Measurements from ENCODE around the gene APAF1. TPM values are rescaled to one million over a fixed set of nuclear protein-coding genes. Genes with fewer than 3 reads are reported as not detected.

APAF1 gene
- total and polyA plus RNA-seq, 2 donors (not counting 3 experiments of a cell fraction or from before 2014, with no cell fraction given): 7.2 to 35.2 TPM

DNA sequence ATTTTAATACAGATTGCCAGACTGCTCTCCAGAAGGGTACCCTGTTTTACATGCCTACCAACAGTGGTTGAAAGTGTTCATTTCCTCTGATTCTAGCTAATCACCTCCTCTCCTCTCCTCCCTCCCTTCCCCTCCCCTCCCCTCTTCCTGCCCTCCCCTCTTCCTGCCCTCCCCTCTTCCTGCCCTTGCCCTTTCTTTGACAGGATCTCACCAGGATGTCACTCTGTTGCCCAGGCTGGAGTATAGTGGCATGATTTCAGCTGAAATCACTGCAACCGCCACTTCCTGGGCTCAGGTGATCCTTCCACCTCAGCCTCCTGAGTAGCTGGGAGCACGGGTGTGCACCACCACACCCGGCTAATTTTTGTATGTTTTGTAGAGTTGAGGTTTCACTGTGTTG lies 24.7 kb downstream of the APAF1 start:
- Histone ChIP-seq H3K27ac (ENCODE audit: insufficient read depth, low read depth, low read length) (no peak overlapping the region), H3K4me3 (replicated peaks in 1 of 3; ENCODE audit: insufficient read depth in 1 of 3, low read depth in 1 of 3, low read length in 3 of 3) (no peak overlapping the region), H3K9me3 (replicated peaks; ENCODE audit: control insufficient read depth, insufficient read depth, low read length) (no peaks in the 10 kb centered on the region), H3K4me1 (ENCODE audit: control insufficient read depth, extremely low read depth, insufficient read depth, low read length) (peaks cover 9% of the 10 kb centered on the region), H3K79me2 (ENCODE audit: control insufficient read depth, insufficient read depth, low read length) (no peaks in the 10 kb centered on the region), H3K9ac (replicated peaks; ENCODE audit: extremely low read depth, insufficient read depth, low read length) (no peak overlapping the region), H4K20me1 (replicated peaks; ENCODE audit: control insufficient read depth, extremely low read depth, insufficient read depth, low read length) (no peaks in the 10 kb centered on the region), H3K4me2 (ENCODE audit: insufficient read depth, low read length) (no peak overlapping the region), H2AFZ (ENCODE audit: low read depth, low read length) (no peak overlapping the region), H3K27me3 (ENCODE audit: control insufficient read depth in 2 of 2, insufficient read depth in 2 of 2, low read length in 2 of 2) (no peaks in the 10 kb centered on the region), H3K9me1 (replicated peaks; ENCODE audit: control insufficient read depth, extremely low read depth, insufficient read depth, low read length) (peaks cover 1% of the 10 kb centered on the region), H3K36me3 (ENCODE audit: control insufficient read depth in 2 of 2, extremely low read depth in 1 of 2, insufficient read depth in 2 of 2, low read length in 2 of 2) (peaks cover 6 to 14% of the 10 kb centered on the region in 2 experiments)
- dilution Hi-C loops (cut with MboI; ENCODE audit: extremely low pct_ligation_motif_present, low sequenced_read_pairs) (no loop called here), intact Hi-C loops (cut with micrococcal nuclease) (no loop called here)
- FAIRE-seq (no peak), DNase-seq (ENCODE audit: low read depth, low spot score) (no peak)
- TF ChIP-seq EZH2 (IDR thresholded peaks at IDR 0.05; ENCODE audit: borderline replicate concordance, low read depth, low read length, severe bottlenecking): no peak
- no peak for TF ChIP-seq FOS (IDR thresholded peaks at IDR 0.05; ENCODE audit: borderline replicate concordance, insufficient read depth, low read length)
- no peak for TF ChIP-seq POLR2AphosphoS5 (IDR thresholded peaks at IDR 0.05; ENCODE audit: insufficient read depth, low read depth, low read length)
- TF ChIP-seq, protein P1, sequence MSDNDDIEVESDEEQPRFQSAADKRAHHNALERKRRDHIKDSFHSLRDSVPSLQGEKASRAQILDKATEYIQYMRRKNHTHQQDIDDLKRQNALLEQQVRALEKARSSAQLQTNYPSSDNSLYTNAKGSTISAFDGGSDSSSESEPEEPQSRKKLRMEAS (IDR thresholded peaks at IDR 0.05; ENCODE audit: insufficient read depth, insufficient read length): no peak
- TF ChIP-seq, protein P2, sequence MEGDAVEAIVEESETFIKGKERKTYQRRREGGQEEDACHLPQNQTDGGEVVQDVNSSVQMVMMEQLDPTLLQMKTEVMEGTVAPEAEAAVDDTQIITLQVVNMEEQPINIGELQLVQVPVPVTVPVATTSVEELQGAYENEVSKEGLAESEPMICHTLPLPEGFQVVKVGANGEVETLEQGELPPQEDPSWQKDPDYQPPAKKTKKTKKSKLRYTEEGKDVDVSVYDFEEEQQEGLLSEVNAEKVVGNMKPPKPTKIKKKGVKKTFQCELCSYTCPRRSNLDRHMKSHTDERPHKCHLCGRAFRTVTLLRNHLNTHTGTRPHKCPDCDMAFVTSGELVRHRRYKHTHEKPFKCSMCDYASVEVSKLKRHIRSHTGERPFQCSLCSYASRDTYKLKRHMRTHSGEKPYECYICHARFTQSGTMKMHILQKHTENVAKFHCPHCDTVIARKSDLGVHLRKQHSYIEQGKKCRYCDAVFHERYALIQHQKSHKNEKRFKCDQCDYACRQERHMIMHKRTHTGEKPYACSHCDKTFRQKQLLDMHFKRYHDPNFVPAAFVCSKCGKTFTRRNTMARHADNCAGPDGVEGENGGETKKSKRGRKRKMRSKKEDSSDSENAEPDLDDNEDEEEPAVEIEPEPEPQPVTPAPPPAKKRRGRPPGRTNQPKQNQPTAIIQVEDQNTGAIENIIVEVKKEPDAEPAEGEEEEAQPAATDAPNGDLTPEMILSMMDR (IDR thresholded peaks at IDR 0.05; ENCODE audit: extremely low read depth in 1 of 2, insufficient read depth in 1 of 2, low read depth in 1 of 2, low read length in 2 of 2): no peak
- TF ChIP-seq MYC (IDR thresholded peaks at IDR 0.05; ENCODE audit: low read depth, low read length): no peak
- TF ChIP-seq GATA2 (IDR thresholded peaks at IDR 0.05; ENCODE audit: insufficient read depth, insufficient read length, low read depth, low read length): no peak
- TF ChIP-seq POLR2A (IDR thresholded peaks at IDR 0.05; ENCODE audit: low read depth, low read length): no peak
- no peak for TF ChIP-seq JUN (IDR thresholded peaks at IDR 0.05; ENCODE audit: borderline replicate concordance, insufficient read depth, insufficient read length, low read depth)
- ChIA-PET CTCF (interaction anchor here (0.9 kb wide), 1 partner anchor 9 kb away, joined by 3 read pairs; no protein-coding TSS in a partner anchor), POLR2A (no interaction called here)
- no TSS peak for BruUV-seq (replicated peaks)
